DND-41 (cell line): Measurements from ENCODE around the gene SSX2B.
"Not testable (repeated sequence)": the region's sequence is repeated elsewhere in the genome, so short reads cannot be mapped to it uniquely, and the experiment has no call there.

ENCODE experiments used
- ATAC-seq: fragments of 200-7000 bp; cut with Tn5 transposase; 3 replicates; pipeline ENCODE4 v1.9.1; 2021; ENCODE audit warnings: low read depth; ENCODE audit not compliant: insufficient read depth
- DNase-seq: peaks from one replicate; pipeline ENCODE4 v3.0.0-alpha.2; 2020
- H2AFZ ChIP-seq: 2 replicates; pipeline ENCODE4 v1.6.0; 2012; ENCODE audit warnings: low read depth, low read length
- H3K27ac ChIP-seq: 2 replicates; pipeline ENCODE4 v1.5.1; 2012; ENCODE audit warnings: low read length, inconsistent platforms
- H3K27me3 ChIP-seq: fragments of 200-600 bp; sonication (generic); 2 replicates; pipeline ENCODE4 v1.6.0; 2012; ENCODE audit warnings: low read length, mild to moderate bottlenecking, inconsistent platforms; ENCODE audit not compliant: insufficient read depth, poor library complexity
- H3K36me3 ChIP-seq: 2 replicates; pipeline ENCODE4 v1.5.1; 2012; ENCODE audit warnings: low read length, inconsistent platforms; ENCODE audit not compliant: insufficient read depth
- H3K4me1 ChIP-seq: 2 replicates; pipeline ENCODE4 v1.5.1; 2012; ENCODE audit warnings: mild to moderate bottlenecking, low read length; ENCODE audit not compliant: insufficient read depth
- H3K4me2 ChIP-seq: 2 replicates; pipeline ENCODE4 v1.6.0; 2012; ENCODE audit warnings: mild to moderate bottlenecking, moderate library complexity, low read length, inconsistent platforms; ENCODE audit not compliant: insufficient read depth
- H3K4me3 ChIP-seq, 2 experiments: fragments of 200-600 bp in 1 of 2; shearing (Covaris generic) in 1 of 2; 2 replicates each; pipeline ENCODE4 v1.5.1; 2012 to 2016; ENCODE audit warnings: inconsistent platforms in 2 of 2, low read length in 2 of 2, mild to moderate bottlenecking in 2 of 2, low read depth in 1 of 2, moderate library complexity in 1 of 2
- H3K79me2 ChIP-seq: 2 replicates; pipeline ENCODE4 v1.6.0; 2012; ENCODE audit warnings: low read length, inconsistent platforms; ENCODE audit not compliant: insufficient read depth
- H3K9ac ChIP-seq: 2 replicates; pipeline ENCODE4 v1.6.0; 2012; ENCODE audit warnings: low read depth, mild to moderate bottlenecking, inconsistent platforms, low read length, moderate library complexity
- H3K9me3 ChIP-seq: 2 replicates; pipeline ENCODE4 v1.5.1; 2012; ENCODE audit warnings: low read length, moderate library complexity, mild to moderate bottlenecking, inconsistent platforms; ENCODE audit not compliant: insufficient read depth, severe bottlenecking
- H4K20me1 ChIP-seq: 2 replicates; pipeline ENCODE4 v1.6.0; 2012; ENCODE audit warnings: low read length; ENCODE audit not compliant: insufficient read depth

SSX2B gene, protein sequence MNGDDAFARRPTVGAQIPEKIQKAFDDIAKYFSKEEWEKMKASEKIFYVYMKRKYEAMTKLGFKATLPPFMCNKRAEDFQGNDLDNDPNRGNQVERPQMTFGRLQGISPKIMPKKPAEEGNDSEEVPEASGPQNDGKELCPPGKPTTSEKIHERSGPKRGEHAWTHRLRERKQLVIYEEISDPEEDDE

DNA sequence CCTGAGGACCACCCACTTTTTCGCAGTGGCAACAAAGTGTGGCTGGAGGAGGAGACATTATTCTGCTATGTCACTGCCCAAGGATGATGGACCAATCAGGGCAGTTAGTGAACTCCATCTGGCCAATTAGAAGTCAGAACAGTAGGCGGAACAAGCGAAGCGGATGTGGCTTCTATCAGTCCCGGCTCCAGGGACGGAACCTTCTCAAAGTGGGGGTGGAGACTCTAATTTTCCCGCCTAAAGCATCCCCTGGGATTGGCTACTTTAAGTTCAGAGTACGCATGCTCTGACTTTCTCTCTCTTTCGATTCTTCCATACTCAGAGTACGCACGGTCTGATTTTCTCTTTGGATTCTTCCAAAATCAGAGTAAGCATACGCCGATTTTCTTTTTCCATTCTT lies at the start of gene SSX2B:
Gene SSX2B (plus strand): TSS at position 301 of the 400 bp plus-strand sequence. CDS start 1,429 bp downstream, outside the sequence.
- not testable (repeated sequence) for H3K79me2 ChIP-seq, H3K9ac ChIP-seq, H3K4me1 ChIP-seq, H3K36me3 ChIP-seq, H3K4me3 ChIP-seq, H2AFZ ChIP-seq, H3K27me3 ChIP-seq, H3K4me2 ChIP-seq, DNase-seq, H3K9me3 ChIP-seq, H3K27ac ChIP-seq, ATAC-seq, H4K20me1 ChIP-seq

DNA sequence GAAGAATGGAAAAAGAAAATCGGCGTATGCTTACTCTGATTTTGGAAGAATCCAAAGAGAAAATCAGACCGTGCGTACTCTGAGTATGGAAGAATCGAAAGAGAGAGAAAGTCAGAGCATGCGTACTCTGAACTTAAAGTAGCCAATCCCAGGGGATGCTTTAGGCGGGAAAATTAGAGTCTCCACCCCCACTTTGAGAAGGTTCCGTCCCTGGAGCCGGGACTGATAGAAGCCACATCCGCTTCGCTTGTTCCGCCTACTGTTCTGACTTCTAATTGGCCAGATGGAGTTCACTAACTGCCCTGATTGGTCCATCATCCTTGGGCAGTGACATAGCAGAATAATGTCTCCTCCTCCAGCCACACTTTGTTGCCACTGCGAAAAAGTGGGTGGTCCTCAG lies 44.0 kb upstream of the SSX2B start, which contains the start of gene SSX2:
Gene SSX2 (minus strand): TSS at position 101 of the 400 bp plus-strand sequence. CDS start 1,429 bp downstream, outside the sequence.
- not testable (repeated sequence) for DNase-seq, H3K27ac ChIP-seq, H3K9ac ChIP-seq, H3K27me3 ChIP-seq, H3K36me3 ChIP-seq, H3K4me3 ChIP-seq, H4K20me1 ChIP-seq, H3K9me3 ChIP-seq, H3K79me2 ChIP-seq, ATAC-seq, H3K4me2 ChIP-seq, H3K4me1 ChIP-seq, H2AFZ ChIP-seq

DNA sequence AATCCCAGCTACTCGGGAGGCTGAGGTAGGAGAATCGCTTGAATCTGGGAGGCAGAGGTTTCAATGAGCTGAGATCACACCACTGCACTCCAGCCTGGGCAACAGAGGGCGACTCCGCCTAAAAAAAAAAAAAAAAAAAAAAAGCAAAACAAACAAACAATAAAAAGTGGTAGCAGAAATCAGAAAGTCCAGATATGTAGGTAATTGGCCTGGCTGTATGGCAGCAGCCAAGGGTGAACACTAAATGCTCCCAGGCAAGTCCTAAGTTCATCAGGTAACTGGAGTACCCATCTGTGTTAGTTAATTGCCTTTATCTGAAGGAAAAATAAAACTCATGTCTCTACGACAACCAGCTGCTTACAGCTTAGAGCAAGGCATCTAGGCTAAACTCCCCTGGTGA lies 14.9 kb downstream of the SSX2B start:
- not testable (repeated sequence) for H3K9ac ChIP-seq, H3K36me3 ChIP-seq, H3K4me1 ChIP-seq, H3K79me2 ChIP-seq, H3K9me3 ChIP-seq, H3K4me2 ChIP-seq, H3K4me3 ChIP-seq, H2AFZ ChIP-seq, DNase-seq, H3K27me3 ChIP-seq, H3K27ac ChIP-seq, ATAC-seq, H4K20me1 ChIP-seq

DNA sequence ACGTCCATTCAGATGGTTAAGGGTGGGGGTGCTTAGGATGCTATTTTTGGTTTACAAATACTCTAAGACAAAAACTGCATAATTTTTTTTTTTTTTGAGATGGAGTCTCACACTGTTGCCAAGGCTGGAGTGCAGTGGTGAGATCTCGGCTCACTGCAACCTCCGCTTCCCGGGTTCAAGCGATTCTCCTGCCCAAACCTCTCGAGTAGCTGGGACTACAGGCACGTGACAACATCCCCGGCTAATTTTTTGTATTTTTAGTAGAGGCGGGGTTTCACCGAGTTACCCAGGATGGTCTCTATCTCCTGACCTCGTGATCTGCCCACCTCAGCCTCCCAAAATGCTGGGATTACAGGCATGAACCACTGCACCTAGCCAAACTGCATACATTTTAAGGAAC lies 22.5 kb downstream of the SSX2B start:
- not testable (repeated sequence) for H3K27me3 ChIP-seq, H3K27ac ChIP-seq, H2AFZ ChIP-seq, H3K4me3 ChIP-seq, H3K36me3 ChIP-seq, H3K79me2 ChIP-seq, H3K4me2 ChIP-seq, H4K20me1 ChIP-seq, DNase-seq, H3K9me3 ChIP-seq, H3K9ac ChIP-seq, ATAC-seq, H3K4me1 ChIP-seq

DNA sequence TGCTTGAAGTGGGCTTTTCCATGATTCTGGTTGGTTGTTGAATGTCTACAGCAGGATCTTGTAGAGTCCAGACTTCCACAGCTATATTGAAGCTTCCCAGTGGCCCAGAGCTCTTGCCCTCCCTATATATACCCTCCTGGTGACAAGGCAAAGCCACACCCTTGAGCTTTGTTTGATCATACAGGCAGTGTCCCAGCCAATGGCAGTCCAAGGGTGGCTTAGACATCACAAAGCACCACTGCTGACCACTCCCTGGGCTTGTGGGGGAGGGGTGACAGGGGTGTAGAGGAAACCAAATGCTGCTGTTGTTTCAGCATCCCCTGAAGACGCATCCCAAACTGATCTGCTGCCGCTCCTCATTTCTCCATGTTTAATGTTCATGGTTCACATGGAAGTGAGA lies 46.3 kb downstream of the SSX2B start, which contains the start of gene SPANXN5:
Gene SPANXN5 (minus strand): TSS at position 101 of the 400 bp plus-strand sequence. CDS start 79 bp downstream, at position 22.
- H3K4me1 ChIP-seq, H3K4me3 ChIP-seq, H4K20me1 ChIP-seq, H2AFZ ChIP-seq, H3K79me2 ChIP-seq, ATAC-seq, H3K27ac ChIP-seq, H3K9me3 ChIP-seq, H3K36me3 ChIP-seq, H3K27me3 ChIP-seq, DNase-seq, H3K4me2 ChIP-seq, H3K9ac ChIP-seq: not testable (repeated sequence)

DNA sequence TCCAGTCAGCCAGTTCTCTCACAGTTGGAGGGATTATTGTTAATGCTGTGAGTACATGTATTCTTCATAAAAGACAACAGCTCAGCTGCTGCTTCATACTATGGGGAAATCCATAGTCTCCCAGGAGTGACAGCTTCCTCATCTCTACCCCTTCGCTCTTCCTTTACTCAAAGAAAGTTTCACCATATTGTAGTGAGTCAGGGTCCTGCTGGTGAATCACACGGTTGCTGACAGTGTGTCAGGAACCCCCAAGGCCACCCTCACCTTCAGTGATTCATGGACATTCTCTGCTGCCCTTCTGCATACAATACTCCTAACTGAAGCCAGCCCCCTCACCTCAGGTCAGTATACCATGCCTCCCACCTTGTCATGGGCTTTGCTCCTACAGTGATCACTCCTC lies 53.8 kb downstream of the SSX2B start:
- not testable (repeated sequence) for DNase-seq, H3K4me3 ChIP-seq, H2AFZ ChIP-seq, ATAC-seq, H3K9me3 ChIP-seq, H3K79me2 ChIP-seq, H3K4me2 ChIP-seq, H3K9ac ChIP-seq, H4K20me1 ChIP-seq, H3K36me3 ChIP-seq, H3K27me3 ChIP-seq, H3K4me1 ChIP-seq, H3K27ac ChIP-seq
